GM21723 (cell line): Measurements from ENCODE around the gene SLC25A28.

Experiments used
- ATAC-seq: cut with Tn5 transposase; IDR thresholded peaks from one replicate; pipeline ENCODE4 v1.9.1; 2021; ENCODE audit warnings: mild to moderate bottlenecking, moderate library complexity; ENCODE audit not compliant: unreplicated experiment

Gene SLC25A28

DNA sequence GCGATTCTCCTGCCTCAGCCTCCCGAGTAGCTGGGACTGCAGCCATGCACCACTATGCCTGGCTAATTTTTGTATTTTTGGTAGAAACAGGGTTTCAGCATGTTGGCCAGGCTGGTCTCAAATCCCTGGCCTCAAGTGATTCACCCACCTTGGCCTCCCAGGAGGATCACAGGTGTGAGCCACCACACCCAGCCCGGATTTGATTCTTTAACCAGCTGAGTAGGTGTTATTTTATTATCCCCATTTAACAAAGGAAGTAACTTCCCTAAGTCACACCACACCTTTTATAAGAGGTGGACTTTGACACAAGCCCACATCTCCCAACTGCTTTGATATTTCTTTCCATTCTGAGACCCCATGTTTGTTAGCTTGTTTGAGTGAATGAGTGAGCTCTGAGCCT is 25.0 kb downstream of the SLC25A28 start:
- no peak for ATAC-seq

DNA sequence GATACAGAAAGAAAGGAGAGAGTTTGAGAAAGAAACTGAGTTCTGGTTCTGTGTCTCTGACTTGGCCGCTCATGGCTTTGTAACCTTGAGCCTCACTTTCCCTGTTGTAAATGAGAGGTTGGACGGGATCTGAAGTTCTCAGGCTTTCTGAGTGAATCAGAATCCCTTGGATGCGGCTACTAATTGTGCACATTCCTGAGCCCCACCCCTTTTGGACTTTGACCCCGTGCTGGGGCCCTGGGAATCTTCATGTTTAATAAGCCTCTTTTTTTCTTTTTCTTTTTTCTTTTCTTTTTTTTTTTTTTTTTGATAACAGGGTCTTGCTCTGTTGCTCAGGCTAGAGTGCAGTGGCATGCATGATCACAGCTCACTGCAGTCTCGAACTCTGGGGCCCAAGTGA is 26.9 kb downstream of the SLC25A28 start:
- no peak for ATAC-seq

DNA sequence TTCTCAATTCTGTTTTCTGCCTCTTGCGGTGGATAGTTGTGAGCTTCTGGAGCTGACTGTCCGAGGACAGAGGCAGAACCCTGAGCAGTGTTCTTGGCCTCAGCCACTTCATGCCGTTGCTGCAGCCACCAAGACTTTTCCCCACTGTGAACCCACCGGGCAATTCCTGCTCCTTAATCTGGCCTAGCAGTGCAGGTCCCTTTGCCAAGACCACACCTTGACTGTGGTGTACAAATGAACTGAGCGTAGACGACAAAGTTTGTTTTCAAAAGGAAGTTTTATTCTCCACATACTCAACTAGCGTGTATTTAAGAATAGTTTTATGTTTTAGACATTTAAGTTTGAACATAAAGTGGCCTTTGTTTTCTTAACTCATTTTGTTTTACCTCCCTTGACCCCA is 29.4 kb downstream of the SLC25A28 start:
- no peak for ATAC-seq

GRCh38 chr10:99583687-99584086 is 36.6 kb downstream of the SLC25A28 start:
- no peak for ATAC-seq

- ATAC-seq, result no peak
Measured at GRCh38 chr10:99582255-99582770, 37.9 kb downstream of the SLC25A28 start.

GRCh38 chr10:99579971-99580370 is 40.3 kb downstream of the SLC25A28 start:
- ATAC-seq, result no peak

DNA sequence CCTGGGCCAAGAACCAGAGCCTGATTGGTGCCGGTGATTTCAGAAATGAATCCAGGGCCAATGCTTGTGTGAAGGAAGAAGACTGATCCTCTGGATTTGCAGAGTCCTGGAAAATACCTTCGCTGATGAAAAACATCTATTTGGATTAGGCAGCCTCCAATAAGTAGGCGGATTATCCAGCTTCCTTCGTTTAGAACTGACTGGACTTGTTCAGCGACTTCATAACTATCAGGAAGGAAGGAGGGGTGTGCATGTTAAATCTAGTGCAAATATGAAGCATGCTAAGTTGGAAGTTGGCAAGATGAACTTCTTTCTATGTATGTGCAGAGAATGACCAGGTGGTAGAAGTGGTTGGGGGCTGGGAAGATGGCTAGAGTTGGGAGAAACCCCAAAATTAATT is 46.4 kb downstream of the SLC25A28 start:
- no peak for ATAC-seq

DNA sequence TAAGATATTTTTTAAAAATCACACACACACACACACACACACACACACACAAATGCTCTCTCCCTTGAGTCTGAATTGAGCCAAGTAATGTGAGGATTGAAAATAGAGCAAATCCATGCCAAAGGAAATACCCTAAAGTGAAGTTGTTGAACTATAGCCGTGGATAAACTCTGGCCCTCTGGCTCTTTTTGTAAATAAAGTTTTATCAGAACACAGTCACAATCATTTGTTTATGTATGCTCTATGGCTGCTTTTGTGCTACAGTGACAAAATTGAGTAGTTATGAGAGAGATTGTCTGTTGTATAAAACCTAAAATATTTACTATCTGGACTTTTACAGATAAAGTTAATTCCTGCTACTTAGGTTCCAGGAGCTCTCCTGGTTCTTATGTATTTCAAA is 48.4 kb downstream of the SLC25A28 start:
- no peak for ATAC-seq

GRCh38 chr10:99569961-99570360 is 50.3 kb downstream of the SLC25A28 start:
- no peak for ATAC-seq

- ATAC-seq, result no peak
Measured at GRCh38 chr10:99569253-99569939, 50.8 kb downstream of the SLC25A28 start.

DNA sequence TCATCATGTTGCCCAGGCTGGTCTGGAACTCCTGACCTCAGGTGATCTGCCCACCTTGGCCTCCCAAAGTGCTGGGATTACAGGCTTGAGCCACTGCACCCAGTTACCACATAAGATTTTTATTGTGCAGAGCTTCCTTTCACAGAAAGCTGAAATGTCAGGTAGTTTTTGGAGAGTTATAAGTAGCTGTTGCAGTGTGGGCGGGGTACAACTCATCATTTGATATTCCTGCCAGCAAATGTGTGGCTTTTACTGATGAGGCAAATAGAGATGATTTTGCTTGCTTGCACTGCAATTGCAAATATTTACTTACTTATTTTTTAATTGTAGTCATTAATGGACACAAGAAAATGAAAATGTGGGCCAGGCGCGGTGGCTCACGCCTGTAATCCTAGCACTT is 55.1 kb downstream of the SLC25A28 start:
- no peak for ATAC-seq

DNA sequence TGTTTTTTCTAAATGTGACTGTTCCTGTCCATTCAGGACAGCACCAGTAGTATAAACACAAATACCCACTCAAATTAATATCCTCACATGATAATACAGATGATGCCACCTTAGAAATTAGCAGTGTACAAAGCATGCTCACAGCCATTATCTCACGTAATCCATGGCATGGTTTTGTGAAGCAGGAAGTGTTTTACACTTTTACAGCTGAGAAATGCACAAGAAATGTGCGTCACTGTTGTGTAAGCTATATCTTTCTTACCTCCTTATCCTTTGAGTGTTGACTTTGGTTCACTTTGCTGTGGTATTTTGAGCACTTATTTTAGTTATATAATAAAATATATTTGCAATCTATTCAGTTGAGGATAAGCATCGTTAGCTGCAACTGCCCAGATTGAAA is 55.9 kb downstream of the SLC25A28 start:
- ATAC-seq, result no peak

DNA sequence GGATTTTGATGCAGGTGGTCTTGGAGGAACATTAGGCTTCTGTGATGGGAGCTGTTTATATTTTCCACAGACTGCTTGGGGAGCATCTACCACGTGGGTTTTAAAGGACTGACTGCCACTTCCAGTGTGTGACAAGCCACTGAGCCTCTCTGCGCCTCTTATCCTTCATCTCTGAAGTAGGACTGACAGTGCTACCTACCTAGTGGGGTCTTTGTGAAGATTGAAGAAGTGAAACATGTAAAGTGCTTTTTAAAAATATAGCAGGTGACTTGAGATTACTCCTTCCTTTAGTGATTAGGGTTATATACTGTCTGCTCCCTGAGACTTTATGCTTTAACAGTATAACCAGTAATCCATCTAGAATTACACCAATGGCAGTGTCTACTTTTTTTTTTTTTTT is 57.6 kb downstream of the SLC25A28 start:
- no peak for ATAC-seq
